A549 (cell line): ENCODE results near the gene RSF1.
A peak's percentile ranks its signal among the peaks of the same experiment; 100 is the strongest.

Experiments
- CTCF ChIP-seq: fragments of >200 bp; sonication (Bioruptor Twin); formaldehyde crosslinking; IDR thresholded peaks from 3 replicates; pipeline ENCODE4 v1.5.1; 2016
- MAX ChIP-seq: IDR thresholded peaks from 2 replicates; pipeline ENCODE4 v1.6.1; 2012

- TF ChIP-seq CTCF (peak; percentile 65), MAX (peak; percentile 92)
These were observed at the start of gene RSF1, which contains the start of gene AAMDC for GRCh38 chr11:77820565-77821348.
